PC-3 (cell line): ENCODE measurements around the gene HSF2BP.

Experiments
- CTCF ChIP-seq: fragments of 300-600 bp; sonication (generic); conservative IDR thresholded peaks from 2 replicates; pipeline ENCODE4 v1.5.1; 2017; ENCODE audit warnings: antibody characterized with exemption, low read depth, mild to moderate bottlenecking, low read length
- EZH2 ChIP-seq: fragments of 300-600 bp; sonication (generic); IDR thresholded peaks from one replicate; pipeline ENCODE4 v1.6.1; 2017; ENCODE audit warnings: antibody characterized with exemption, mild to moderate bottlenecking, low read length; ENCODE audit not compliant: unreplicated experiment

- TF ChIP-seq CTCF (no peak), EZH2 (no peak)
Observed at GRCh38 chr21:43602266-43603232, 56.7 kb downstream of the HSF2BP start.
